ENCODE data around the gene TAF5L. TPM values are rescaled to one million over a fixed set of nuclear protein-coding genes. Genes with fewer than 3 reads are reported as not detected.

TAF5L gene
- total RNA-seq, 4 donors from 2014 or later, result 14.9 to 26.1 (median 18.4) TPM

- Histone ChIP-seq H3K9me3 (no peaks in the 10 kb centered on the region), H3K4me1 (peaks cover 0 to 3% of the 10 kb centered on the region in 2 donors), H3K27ac (no peak overlapping the region), H3K36me3 (no peaks in the 10 kb centered on the region), H3K4me3 (replicated peaks in 1 of 3) (no peak overlapping the region), H3K27me3 (no peaks in the 10 kb centered on the region)
- intact Hi-C loops (cut with DNase I), result no loop called here
- WGBS, 2 donors, result 84% methylated on average over 4 of the region's 4 CpGs
- no peak for DNase-seq
- TF ChIP-seq POLR2A (IDR thresholded peaks at IDR 0.05) (no peak), CTCF (IDR thresholded peaks at IDR 0.05) (no peak)
Observed at GRCh38 chr1:229669333-229669732, 43.4 kb upstream of the TAF5L start.

- Histone ChIP-seq H3K4me3 (replicated peaks in 1 of 3) (no peak overlapping the region), H3K27ac (no peak overlapping the region), H3K27me3 (no peaks in the 10 kb centered on the region), H3K4me1 (peaks cover 1 to 4% of the 10 kb centered on the region in 2 donors), H3K36me3 (no peaks in the 10 kb centered on the region), H3K9me3 (no peaks in the 10 kb centered on the region)
- TF ChIP-seq POLR2A (IDR thresholded peaks at IDR 0.05) (no peak), CTCF (IDR thresholded peaks at IDR 0.05) (no peak)
- intact Hi-C loops (cut with DNase I), result no loop called here
- DNase-seq, result peak in 1 of 2 donors; percentile 14
- WGBS, 2 donors, result 77 to 83% methylated on average over 4 of the region's 4 CpGs
Observed at GRCh38 chr1:229666585-229666984, 40.7 kb upstream of the TAF5L start.

GRCh38 chr1:229665912-229666558 lies 40.1 kb upstream of the TAF5L start:
- Histone ChIP-seq H3K9me3 (no peaks in the 10 kb centered on the region), H3K27me3 (no peaks in the 10 kb centered on the region), H3K4me3 (replicated peaks in 1 of 3) (no peak overlapping the region), H3K27ac (no peak overlapping the region), H3K4me1 (peaks cover 4 to 7% of the 10 kb centered on the region in 2 donors), H3K36me3 (no peaks in the 10 kb centered on the region)
- DNase-seq, result no peak
- TF ChIP-seq POLR2A (IDR thresholded peaks at IDR 0.05) (no peak), CTCF (IDR thresholded peaks at IDR 0.05) (no peak)
- WGBS, 2 donors, result 90 to 96% methylated on average over 7 of the region's 7 CpGs
- intact Hi-C loops (cut with DNase I), result no loop called here

- peak in 1 of 2 donors; percentile 6 for DNase-seq
- Histone ChIP-seq H3K27ac (no peak overlapping the region), H3K4me3 (replicated peaks in 1 of 3) (no peak overlapping the region), H3K27me3 (no peaks in the 10 kb centered on the region), H3K4me1 (peaks cover 4 to 7% of the 10 kb centered on the region in 2 donors), H3K9me3 (no peaks in the 10 kb centered on the region), H3K36me3 (no peaks in the 10 kb centered on the region)
- TF ChIP-seq POLR2A (IDR thresholded peaks at IDR 0.05), result no peak
- no peak for TF ChIP-seq CTCF (IDR thresholded peaks at IDR 0.05)
- intact Hi-C loops (cut with DNase I), result loop anchor here (5.0 kb wide), 1 partner anchor 648 kb away; no protein-coding TSS in a partner anchor
- 61 to 63% methylated on average over 9 of the region's 9 CpGs for WGBS, 2 donors
Observed at GRCh38 chr1:229664133-229664689, 38.3 kb upstream of the TAF5L start.

- Histone ChIP-seq H3K36me3 (peaks cover 0 to 6% of the 10 kb centered on the region in 2 donors), H3K27me3 (no peaks in the 10 kb centered on the region), H3K27ac (no peak overlapping the region), H3K4me3 (replicated peaks in 1 of 3) (no peak overlapping the region), H3K9me3 (no peaks in the 10 kb centered on the region), H3K4me1 (peaks cover 4 to 7% of the 10 kb centered on the region in 2 donors)
- WGBS, 2 donors, result 93 to 95% methylated on average over 7 to 8 of the region's 8 CpGs
- intact Hi-C loops (cut with DNase I), result loop anchor here (5.0 kb wide), 1 partner anchor 650 kb away; no protein-coding TSS in a partner anchor
- TF ChIP-seq CTCF (IDR thresholded peaks at IDR 0.05) (no peak), POLR2A (IDR thresholded peaks at IDR 0.05) (no peak)
- DNase-seq, result no peak
Observed at GRCh38 chr1:229661897-229662296, 36.0 kb upstream of the TAF5L start.
